ENCODE results near the gene GLI3.

GLI3 gene

GRCh38 chr7:41927380-41927779 is 309.6 kb downstream of the GLI3 start:
- DNase-seq (ENCODE audit: low read depth) = no peak

DNA sequence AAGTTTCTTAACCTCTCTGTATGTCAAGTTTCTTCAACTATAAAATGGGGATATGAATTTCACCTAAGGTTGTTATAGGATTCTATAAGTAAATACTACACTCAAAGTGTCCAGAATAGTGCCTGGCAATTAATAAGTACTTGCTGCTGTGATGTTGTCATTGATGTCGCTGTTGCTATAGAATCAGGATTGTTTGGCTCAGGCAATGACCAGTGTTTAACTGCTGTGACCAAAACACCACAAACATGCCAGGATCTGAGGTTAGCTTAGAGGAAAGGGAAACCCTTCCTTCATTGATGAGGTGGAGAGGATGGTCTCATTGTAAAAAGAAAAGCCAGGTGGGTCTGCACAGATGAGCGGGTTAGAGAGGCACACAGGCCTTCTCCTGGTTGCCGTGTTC is 311.1 kb downstream of the GLI3 start:
- no peak for DNase-seq (ENCODE audit: low read depth)

- DNase-seq (ENCODE audit: low read depth) = no peak
Observed at GRCh38 chr7:41924796-41925195, 312.2 kb downstream of the GLI3 start.

GRCh38 chr7:41922373-41922772 is 314.6 kb downstream of the GLI3 start:
- no peak for DNase-seq (ENCODE audit: low read depth)

DNA sequence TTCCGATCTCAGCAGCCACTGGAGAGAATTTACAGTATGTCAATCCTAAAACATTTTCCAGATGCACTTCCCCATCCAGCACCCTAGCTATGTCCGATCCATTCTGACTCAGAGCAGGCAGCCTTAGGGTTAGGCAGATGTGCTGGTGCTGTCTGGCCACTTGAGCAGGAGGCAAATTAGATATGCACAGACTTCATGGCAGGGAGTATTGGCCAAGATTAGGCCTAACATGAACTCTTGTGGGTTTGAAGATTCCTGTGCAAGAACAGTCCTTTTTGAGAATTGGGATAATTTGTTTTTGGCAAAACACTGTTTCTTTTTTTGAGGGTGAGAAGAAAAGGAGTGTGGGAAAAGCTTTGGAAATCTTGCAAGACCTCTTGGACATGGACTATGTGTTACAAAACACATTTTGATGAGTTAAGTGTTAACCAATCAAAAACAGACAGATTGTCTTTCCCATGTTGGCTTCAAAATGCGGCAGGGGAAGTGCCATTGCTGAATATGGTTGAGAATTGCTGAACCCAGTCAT is 315.5 kb downstream of the GLI3 start:
- no peak for DNase-seq (ENCODE audit: low read depth)

DNA sequence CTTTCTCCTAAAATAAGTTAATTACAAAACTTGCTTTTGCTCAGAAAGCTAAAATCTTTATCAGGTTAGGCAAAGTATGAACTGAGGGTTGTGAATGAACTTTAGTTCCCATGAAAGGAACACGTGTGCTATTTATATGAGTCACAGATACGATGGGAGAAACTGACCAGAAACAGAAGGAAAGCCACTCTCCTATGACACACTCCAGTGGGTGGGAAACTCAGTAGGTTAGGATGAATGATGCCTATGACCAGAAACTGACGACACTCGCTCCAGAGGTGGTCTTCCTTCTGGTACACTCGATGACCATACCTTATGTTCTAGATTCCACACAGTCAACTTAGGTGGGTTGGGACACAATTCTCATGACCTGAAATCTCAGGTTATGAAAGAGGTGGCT is 318.4 kb downstream of the GLI3 start:
- no peak for DNase-seq (ENCODE audit: low read depth)

DNA sequence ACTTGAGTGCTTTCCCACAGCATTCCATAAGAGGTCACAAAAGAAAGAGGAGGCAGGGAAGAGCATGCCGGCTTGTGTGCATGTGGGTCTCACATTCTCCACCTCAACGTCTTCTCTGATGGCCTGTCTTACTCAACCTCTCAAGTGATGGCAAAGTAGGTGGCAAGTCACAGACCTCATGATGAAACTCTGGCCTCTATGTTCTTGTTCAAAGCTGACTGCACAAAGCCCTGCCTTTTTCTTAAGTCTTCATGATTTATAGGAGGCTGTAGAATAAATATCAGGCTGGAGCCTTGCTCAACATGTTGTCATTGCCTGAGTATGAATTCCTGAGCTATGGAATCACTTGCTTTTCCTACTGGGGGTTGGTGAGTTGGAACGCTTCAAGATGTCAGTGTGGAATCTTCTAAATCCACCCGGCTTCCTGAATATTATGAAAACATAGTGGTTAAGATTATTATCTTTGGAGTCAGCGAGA is 320.5 kb downstream of the GLI3 start:
- DNase-seq (ENCODE audit: low read depth) = no peak

DNA sequence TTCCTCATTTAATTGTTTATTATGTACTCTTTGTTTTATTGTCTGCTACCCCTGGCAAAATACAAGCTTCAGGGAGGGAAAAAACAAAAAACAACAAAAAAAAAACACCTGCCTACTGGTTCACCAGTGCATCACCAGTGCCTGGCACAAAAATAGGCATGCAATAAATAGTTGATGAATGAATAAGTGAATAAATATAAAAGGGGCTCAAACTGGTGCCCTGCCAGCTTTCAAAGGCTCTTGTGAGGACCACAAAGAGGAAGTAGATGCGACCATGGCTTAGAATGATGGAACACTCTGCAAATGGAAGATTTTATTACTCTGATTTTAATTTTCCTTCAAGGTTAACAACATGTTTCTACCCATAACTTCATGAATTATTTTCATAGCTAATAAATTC is 321.1 kb downstream of the GLI3 start:
- no peak for DNase-seq (ENCODE audit: low read depth)

DNA sequence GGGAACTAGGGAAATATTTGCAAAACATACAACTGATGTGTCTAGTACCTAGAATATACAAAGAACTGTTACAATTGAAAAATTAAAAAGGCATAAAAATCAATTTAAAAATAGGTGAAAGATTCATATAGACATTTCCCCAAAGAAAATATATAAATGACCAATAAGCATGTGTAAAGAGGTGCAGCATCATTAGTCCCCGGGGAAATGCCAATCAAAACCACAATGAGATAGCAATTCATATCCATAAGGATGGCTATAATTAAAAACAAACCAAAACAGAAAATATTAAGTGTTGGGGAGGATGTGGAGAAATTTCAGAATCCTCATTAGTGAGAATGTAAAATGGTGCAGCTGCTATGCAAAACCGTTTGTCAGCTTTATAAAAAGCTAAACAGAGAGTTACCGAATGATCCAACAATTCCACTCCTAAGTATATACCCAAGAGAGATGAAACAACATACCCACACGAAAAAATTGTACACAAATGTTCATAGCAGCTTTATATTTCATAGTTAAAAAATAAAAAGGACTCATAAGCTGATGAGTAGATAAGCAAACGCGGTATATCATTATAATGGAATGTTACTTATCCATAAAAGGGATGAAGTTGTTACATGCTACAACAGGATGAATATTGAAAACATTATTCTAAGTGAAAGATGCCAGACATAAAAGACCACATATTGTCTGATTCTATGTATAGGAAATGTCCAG is 324.0 kb downstream of the GLI3 start:
- no peak for DNase-seq (ENCODE audit: low read depth)

- no peak for DNase-seq (ENCODE audit: low read depth)
Observed at GRCh38 chr7:41912426-41912825, 324.6 kb downstream of the GLI3 start.

DNA sequence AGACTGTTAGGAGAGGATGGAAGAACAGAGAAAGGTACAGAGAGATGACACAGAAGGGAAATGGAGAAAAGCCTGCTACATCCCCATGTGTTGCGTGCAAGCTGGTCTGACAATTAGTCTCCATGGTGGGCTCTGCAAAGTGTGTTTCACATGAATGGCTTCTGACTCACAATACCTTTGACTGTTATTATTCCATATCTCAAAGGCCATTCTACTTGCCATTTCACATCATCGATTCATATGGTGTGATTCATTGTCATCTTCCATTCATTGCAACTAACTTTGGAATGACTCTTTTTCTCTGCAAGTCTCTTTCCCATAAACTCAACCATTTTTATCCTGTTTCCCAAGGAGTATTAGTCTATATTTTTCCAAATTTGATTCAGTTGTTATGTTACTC is 325.2 kb downstream of the GLI3 start:
- no peak for DNase-seq (ENCODE audit: low read depth)
